Kidney tubule cell (primary cell): ENCODE results near the gene TLCD2.
A peak's percentile ranks its signal among the peaks of the same experiment; 100 is the strongest.
"Not testable (repeated sequence)": the region's sequence is repeated elsewhere in the genome, so short reads cannot be mapped to it uniquely, and the experiment has no call there.

Experiments
- DNase-seq: peaks from one replicate; pipeline ENCODE4 v3.0.0-alpha.2; 2018; ENCODE audit warnings: low spot score

Gene TLCD2

GRCh38 chr17:1686086-1686485, 24.1 kb downstream of the TLCD2 start:
- DNase-seq = no peak

GRCh38 chr17:1684378-1685189, 25.6 kb downstream of the TLCD2 start, which contains the start of gene PRPF8:
Gene PRPF8, minus strand, starts transcription at chr17:1684867. Its CDS starts 296 bp downstream, at chr17:1684571.
- DNase-seq = peak; percentile 97

DNA sequence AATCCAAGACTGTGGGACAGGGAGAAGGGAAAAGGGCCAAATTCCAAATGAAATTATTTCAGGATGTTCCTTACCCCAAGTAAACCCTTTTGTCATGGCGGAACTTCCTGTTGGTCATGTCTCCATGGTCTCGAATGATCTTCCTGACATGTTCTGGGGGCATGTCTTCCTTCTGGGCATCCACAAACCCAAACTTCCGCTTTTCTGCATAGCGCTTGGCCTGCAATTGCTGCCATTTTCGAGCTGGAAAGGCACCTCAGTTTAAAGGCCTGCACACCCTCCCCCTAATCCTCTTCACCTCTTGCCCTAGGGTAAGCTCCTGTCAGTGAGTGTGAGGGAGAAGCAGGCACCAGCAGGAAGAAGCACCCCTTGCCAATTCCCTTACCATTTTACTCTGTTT, 26.7 kb downstream of the TLCD2 start:
- no peak for DNase-seq

DNA sequence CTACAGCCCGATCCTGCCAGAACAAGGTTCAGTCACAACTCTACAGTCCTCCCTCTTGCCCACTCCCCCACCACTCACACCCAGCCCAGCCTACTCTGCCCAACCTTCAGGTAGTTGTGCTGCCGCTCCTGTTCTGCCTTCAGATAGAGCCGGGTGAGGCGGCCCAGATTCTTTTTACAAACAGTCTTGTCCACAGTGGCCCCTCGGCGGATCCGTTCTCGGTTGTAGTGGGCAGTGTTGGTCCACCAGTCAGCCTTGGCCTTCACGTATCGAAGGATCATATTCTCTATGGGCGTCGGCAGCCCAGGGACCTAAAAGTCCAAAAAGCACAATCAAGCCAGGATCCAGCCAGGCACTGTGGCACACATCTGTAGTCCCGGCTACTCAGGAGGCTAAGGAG, 33.8 kb downstream of the TLCD2 start:
- no peak for DNase-seq

- DNase-seq = no peak
Measured at GRCh38 chr17:1673041-1673785, 37.0 kb downstream of the TLCD2 start.

- DNase-seq = not testable (repeated sequence)
Measured at GRCh38 chr17:1663934-1664333, 46.2 kb downstream of the TLCD2 start.

DNA sequence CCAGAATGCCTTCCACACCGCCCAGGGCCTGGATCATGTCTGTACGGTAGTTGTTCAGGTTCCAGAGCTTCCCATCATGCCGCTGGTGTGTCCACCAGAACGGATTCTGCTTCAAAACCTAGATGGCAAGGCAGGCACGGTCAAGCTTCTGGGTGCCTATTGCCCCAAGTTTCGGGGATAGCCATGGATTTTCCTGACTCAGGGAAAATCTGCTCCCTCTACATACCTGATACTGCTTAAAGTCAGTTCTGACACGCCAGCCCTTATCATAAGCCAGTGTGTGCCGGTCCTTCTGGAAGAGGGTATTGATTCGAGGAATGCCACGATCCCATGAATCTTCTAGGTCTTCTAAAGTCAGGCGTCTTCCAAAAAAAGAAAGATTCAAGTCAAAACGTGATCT, 49.1 kb downstream of the TLCD2 start:
- DNase-seq = no peak

DNA sequence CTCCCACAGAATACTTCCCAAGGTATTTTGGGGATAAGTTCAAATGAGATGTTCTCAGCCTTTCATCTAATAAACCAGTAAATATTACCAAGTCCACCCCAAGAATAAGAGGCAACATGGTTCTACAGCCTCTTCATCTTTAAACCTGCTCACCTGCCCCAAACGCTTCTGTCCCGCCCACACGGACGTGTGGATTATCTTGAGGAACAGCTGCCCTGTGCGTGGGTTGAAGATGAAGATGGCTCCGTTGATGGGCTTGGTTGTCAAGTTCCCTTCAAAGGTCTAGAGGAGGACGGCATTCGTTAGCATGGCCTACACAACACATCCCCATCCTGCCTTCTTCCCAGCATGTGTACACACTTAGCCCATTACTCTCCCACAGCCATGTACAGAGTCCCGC, 52.1 kb downstream of the TLCD2 start:
- no peak for DNase-seq

- DNase-seq = no peak
Measured at GRCh38 chr17:1653735-1654134, 56.4 kb downstream of the TLCD2 start.

- not testable (repeated sequence) for DNase-seq
Measured at GRCh38 chr17:1652794-1653193, 57.4 kb downstream of the TLCD2 start.
